ENCODE data around the gene CRYL1.

Gene CRYL1

DNA sequence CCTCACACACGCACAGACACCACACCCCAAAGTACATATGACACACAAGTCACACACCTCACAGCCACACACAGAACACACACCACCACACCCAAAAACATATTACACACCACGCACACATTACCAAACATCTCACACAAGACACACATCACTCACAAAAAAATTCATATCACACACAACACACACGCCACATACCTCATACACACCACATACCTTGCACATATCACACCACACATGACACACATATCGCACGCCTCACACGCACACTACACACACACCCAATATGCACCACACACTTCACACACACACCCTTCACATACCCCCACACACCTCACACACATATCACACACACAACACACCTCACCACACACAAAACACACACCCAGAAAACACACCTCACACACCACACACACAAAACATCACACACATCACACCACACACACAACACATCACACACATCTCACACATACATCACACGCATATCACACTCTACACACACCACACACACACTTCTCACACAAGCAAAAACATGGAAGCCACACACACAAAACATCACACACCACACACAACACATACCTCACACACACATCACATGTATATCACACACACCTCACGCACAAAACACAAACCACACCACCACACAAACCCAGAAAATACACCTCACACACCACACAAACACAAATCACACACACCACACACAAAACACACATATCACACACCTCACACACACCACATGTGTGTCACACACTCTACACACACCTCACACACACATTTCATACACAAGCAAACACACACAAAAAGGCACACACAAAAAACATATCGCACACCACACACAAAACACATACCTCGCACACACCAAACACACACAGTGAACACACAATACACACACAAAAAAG, 132.1 kb downstream of the CRYL1 start:
- Histone ChIP-seq H3K9me3 (ENCODE audit: control insufficient read depth, insufficient read depth, low read depth, low read length) (no peaks in the 10 kb centered on the region), H3K36me3 (ENCODE audit: control insufficient read depth in 2 of 2, insufficient read depth in 1 of 2, low read length in 2 of 2) (no peaks in the 10 kb centered on the region), H3K4me1 (ENCODE audit: control insufficient read depth, insufficient read depth, low read length) (no peaks in the 10 kb centered on the region), H3K27ac (ENCODE audit: extremely low read depth, low read depth, low read length) (no peak overlapping the region), H3K4me3 (ENCODE audit: low read depth, low read length) (no peak overlapping the region)
- TF ChIP-seq ZNF544 (tag by site-specific recombination; IDR thresholded peaks at IDR 0.05) = peak; percentile 62; the same call in 1 of the 2 replicates
- TF ChIP-seq, protein P1, sequence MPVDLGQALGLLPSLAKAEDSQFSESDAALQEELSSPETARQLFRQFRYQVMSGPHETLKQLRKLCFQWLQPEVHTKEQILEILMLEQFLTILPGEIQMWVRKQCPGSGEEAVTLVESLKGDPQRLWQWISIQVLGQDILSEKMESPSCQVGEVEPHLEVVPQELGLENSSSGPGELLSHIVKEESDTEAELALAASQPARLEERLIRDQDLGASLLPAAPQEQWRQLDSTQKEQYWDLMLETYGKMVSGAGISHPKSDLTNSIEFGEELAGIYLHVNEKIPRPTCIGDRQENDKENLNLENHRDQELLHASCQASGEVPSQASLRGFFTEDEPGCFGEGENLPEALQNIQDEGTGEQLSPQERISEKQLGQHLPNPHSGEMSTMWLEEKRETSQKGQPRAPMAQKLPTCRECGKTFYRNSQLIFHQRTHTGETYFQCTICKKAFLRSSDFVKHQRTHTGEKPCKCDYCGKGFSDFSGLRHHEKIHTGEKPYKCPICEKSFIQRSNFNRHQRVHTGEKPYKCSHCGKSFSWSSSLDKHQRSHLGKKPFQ (tag by site-specific recombination; IDR thresholded peaks at IDR 0.05) = peak; percentile 70; the same call in 1 of the 2 replicates
- TF ChIP-seq ZNF571 (tag by site-specific recombination; IDR thresholded peaks at IDR 0.05) = 0 out of 2 replicates have a peak, but pooled peaks have one; percentile 11
- no peak for TF ChIP-seq ZNF791 (tag by site-specific recombination; IDR thresholded peaks at IDR 0.05)
- TF ChIP-seq ZNF785 (tag by site-specific recombination; IDR thresholded peaks at IDR 0.05) = 0 out of 2 replicates have a peak, but pooled peaks have one; percentile 14
- 0 out of 2 replicates have a peak, but pooled peaks have one; percentile 6 for TF ChIP-seq ZNF473 (tag by site-specific recombination; IDR thresholded peaks at IDR 0.05)
- TF ChIP-seq ZNF114 (tag by site-specific recombination; IDR thresholded peaks at IDR 0.05) = 0 out of 2 replicates have a peak, but pooled peaks have one; percentile 20
- no peak for TF ChIP-seq YY1 (tag by site-specific recombination; IDR thresholded peaks at IDR 0.05)
- POLR2A ChIA-PET = no interaction called here
- CTCF ChIA-PET = no interaction called here

DNA sequence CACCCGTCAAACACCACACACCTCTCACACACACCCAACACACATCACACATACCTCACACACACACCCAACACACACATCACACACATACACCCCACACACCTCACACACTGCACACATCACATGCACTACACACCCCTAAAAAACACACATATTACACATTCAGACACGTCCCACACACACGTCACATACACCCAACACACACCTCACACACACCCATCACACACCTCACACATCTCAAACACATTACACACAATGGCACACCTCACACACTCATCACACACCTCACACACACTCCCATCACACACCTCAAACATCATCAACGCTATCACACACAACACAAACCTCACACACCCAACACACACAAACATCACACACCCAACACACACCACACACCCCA, 133.1 kb downstream of the CRYL1 start:
- no peak overlapping the region for H3K4me3 ChIP-seq (ENCODE audit: low read depth, low read length)
- H3K27ac ChIP-seq (ENCODE audit: extremely low read depth, low read depth, low read length) = no peak overlapping the region
- no peaks in the 10 kb centered on the region for H3K4me1 ChIP-seq (ENCODE audit: control insufficient read depth, insufficient read depth, low read length)
- H3K9me3 ChIP-seq (ENCODE audit: control insufficient read depth, insufficient read depth, low read depth, low read length) = no peaks in the 10 kb centered on the region
- ChIA-PET CTCF (no interaction called here), POLR2A (no interaction called here)
- no peaks in the 10 kb centered on the region for H3K36me3 ChIP-seq (ENCODE audit: control insufficient read depth in 2 of 2, insufficient read depth in 1 of 2, low read length in 2 of 2)
- TF ChIP-seq, protein P1 (tag by site-specific recombination; IDR thresholded peaks at IDR 0.05) = peak; percentile 81
- TF ChIP-seq ZNF274 (IDR thresholded peaks at IDR 0.05; ENCODE audit: low read length) (no peak), ZNF274 (tag by site-specific recombination; IDR thresholded peaks at IDR 0.05; ENCODE audit: borderline replicate concordance) (peak; percentile 6; the same call in 1 of the 2 replicates), ZNF473 (tag by site-specific recombination; IDR thresholded peaks at IDR 0.05) (0 out of 2 replicates have a peak, but pooled peaks have one; percentile 20), ZNF596 (tag by site-specific recombination; IDR thresholded peaks at IDR 0.05) (no peak), ZNF610 (tag by site-specific recombination; IDR thresholded peaks at IDR 0.05; ENCODE audit: borderline replicate concordance) (no peak)

DNA sequence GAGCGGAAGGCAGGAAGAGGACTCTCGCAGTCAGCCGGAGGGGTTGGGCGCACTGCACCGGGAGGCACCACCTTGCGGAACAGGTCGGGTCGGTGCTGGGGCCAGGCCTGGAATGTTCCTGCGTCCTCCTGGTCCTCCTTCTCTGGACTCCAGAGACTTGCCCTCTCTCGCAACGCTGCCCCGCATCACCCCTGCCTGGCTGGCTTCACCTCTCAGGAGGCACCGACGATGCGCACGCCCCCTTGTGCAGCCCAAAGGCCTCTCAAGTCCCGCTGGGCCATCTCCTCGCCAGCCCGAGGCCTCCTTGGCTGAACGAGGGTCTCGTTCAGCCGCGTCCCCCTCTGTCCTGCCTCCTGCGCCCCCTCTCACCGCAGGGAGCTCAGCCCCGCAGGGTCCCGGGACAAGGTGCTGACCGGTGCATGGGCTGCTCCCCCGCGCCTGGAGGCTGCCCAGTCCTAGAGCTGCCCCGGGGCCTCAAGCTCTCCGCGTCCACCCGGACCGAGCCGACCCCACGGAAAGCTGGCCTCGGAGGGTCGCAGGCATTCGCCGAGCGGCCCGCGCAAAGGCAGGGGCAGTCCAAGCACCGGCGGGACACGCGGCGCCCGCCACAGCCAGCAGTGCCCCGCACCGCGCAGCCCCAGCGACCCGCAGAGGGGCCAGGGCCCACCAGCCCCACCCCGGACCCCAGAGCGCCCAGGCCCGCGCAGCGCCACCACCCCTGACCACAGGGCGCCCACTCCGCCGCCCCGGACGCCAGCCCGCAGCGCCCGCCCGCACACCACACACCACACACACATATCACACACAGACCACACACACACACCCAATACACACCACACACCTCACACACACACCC, 133.8 kb downstream of the CRYL1 start:
- Histone ChIP-seq H3K9me3 (ENCODE audit: control insufficient read depth, insufficient read depth, low read depth, low read length) (no peaks in the 10 kb centered on the region), H3K36me3 (ENCODE audit: control insufficient read depth in 2 of 2, insufficient read depth in 1 of 2, low read length in 2 of 2) (no peaks in the 10 kb centered on the region), H3K27ac (ENCODE audit: extremely low read depth, low read depth, low read length) (no peak overlapping the region), H3K4me3 (ENCODE audit: low read depth, low read length) (no peak overlapping the region), H3K4me1 (ENCODE audit: control insufficient read depth, insufficient read depth, low read length) (no peaks in the 10 kb centered on the region)
- POLR2A ChIA-PET = no interaction called here
- CTCF ChIA-PET = no interaction called here
- no peak for TF ChIP-seq SALL2 (tag by site-specific recombination; IDR thresholded peaks at IDR 0.05; ENCODE audit: borderline replicate concordance)
- TF ChIP-seq SP7 (tag by site-specific recombination; IDR thresholded peaks at IDR 0.05) = no peak
- TF ChIP-seq, protein P2, sequence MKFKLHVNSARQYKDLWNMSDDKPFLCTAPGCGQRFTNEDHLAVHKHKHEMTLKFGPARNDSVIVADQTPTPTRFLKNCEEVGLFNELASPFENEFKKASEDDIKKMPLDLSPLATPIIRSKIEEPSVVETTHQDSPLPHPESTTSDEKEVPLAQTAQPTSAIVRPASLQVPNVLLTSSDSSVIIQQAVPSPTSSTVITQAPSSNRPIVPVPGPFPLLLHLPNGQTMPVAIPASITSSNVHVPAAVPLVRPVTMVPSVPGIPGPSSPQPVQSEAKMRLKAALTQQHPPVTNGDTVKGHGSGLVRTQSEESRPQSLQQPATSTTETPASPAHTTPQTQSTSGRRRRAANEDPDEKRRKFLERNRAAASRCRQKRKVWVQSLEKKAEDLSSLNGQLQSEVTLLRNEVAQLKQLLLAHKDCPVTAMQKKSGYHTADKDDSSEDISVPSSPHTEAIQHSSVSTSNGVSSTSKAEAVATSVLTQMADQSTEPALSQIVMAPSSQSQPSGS (tag by site-specific recombination; IDR thresholded peaks at IDR 0.05; ENCODE audit: low read depth) = no peak
- TF ChIP-seq ZEB2 (tag by site-specific recombination; IDR thresholded peaks at IDR 0.05) = no peak
- no peak for TF ChIP-seq ZNF707 (tag by site-specific recombination; IDR thresholded peaks at IDR 0.05)
- TF ChIP-seq ZNF248 (tag by site-specific recombination; IDR thresholded peaks at IDR 0.05) = no peak
- no peak for TF ChIP-seq ZNF658 (tag by site-specific recombination; IDR thresholded peaks at IDR 0.05)
- no peak for TF ChIP-seq ZNF184 (tag by site-specific recombination; IDR thresholded peaks at IDR 0.05)
- TF ChIP-seq, protein P3, sequence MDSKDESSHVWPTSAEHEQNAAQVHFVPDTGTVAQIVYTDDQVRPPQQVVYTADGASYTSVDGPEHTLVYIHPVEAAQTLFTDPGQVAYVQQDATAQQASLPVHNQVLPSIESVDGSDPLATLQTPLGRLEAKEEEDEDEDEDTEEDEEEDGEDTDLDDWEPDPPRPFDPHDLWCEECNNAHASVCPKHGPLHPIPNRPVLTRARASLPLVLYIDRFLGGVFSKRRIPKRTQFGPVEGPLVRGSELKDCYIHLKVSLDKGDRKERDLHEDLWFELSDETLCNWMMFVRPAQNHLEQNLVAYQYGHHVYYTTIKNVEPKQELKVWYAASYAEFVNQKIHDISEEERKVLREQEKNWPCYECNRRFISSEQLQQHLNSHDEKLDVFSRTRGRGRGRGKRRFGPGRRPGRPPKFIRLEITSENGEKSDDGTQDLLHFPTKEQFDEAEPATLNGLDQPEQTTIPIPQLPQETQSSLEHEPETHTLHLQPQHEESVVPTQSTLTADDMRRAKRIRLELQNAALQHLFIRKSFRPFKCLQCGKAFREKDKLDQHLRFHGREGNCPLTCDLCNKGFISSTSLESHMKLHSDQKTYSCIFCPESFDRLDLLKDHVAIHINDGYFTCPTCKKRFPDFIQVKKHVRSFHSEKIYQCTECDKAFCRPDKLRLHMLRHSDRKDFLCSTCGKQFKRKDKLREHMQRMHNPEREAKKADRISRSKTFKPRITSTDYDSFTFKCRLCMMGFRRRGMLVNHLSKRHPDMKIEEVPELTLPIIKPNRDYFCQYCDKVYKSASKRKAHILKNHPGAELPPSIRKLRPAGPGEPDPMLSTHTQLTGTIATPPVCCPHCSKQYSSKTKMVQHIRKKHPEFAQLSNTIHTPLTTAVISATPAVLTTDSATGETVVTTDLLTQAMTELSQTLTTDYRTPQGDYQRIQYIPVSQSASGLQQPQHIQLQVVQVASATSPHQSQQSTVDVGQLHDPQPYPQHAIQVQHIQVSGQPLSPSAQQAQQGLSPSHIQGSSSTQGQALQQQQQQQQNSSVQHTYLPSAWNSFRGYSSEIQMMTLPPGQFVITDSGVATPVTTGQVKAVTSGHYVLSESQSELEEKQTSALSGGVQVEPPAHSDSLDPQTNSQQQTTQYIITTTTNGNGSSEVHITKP (tag by site-specific recombination; IDR thresholded peaks at IDR 0.05) = no peak
